Endodermal cell (in vitro differentiated cells): ENCODE measurements around the gene CHL1. TPM values are rescaled to one million over a fixed set of nuclear protein-coding genes. Genes with fewer than 3 reads are reported as not detected.

Experiments
- DNase-seq: peaks from one replicate; pipeline ENCODE4 v3.0.0-alpha.2; 2017
- H3K27ac ChIP-seq: 2 replicates; pipeline ENCODE4 v1.5.1; 2013; ENCODE audit warnings: mild to moderate bottlenecking, low read depth, low read length, moderate library complexity
- H3K27me3 ChIP-seq: 2 replicates; pipeline ENCODE4 v1.6.1; 2013; ENCODE audit warnings: mild to moderate bottlenecking, low read length, moderate library complexity; ENCODE audit not compliant: insufficient read depth, control insufficient read depth, poor library complexity, severe bottlenecking
- H3K36me3 ChIP-seq: 2 replicates; pipeline ENCODE4 v1.7.0; 2013; ENCODE audit warnings: mild to moderate bottlenecking, low read length, moderate library complexity; ENCODE audit not compliant: control insufficient read depth, insufficient read depth
- H3K4me1 ChIP-seq: one replicate; pipeline ENCODE4 v1.7.0; 2013; ENCODE audit warnings: low read length; ENCODE audit not compliant: control insufficient read depth, insufficient read depth
- H3K4me3 ChIP-seq: 2 replicates; pipeline ENCODE4 v1.5.1; 2013; ENCODE audit warnings: mild to moderate bottlenecking, low read length, moderate library complexity
- H3K9ac ChIP-seq: 2 replicates; pipeline ENCODE4 v1.6.1; 2013; ENCODE audit warnings: mild to moderate bottlenecking, low read length, moderate library complexity; ENCODE audit not compliant: poor library complexity, severe bottlenecking; ENCODE audit errors: extremely low read depth
- H3K9me3 ChIP-seq: 2 replicates; pipeline ENCODE4 v1.6.1; 2013; ENCODE audit warnings: mild to moderate bottlenecking, low read length, moderate library complexity; ENCODE audit not compliant: control insufficient read depth
- H3K27ac Mint-ChIP-seq: 2 replicates; pipeline ENCODE4 v1.8.0; 2020; ENCODE audit warnings: mixed read lengths
- H3K27me3 Mint-ChIP-seq: 2 replicates; pipeline ENCODE4 v1.8.0; 2021; ENCODE audit warnings: mild to moderate bottlenecking, mixed read lengths; ENCODE audit not compliant: insufficient read depth
- H3K36me3 Mint-ChIP-seq: 2 replicates; pipeline ENCODE4 v1.8.0; 2020; ENCODE audit warnings: low read depth, mixed read lengths
- H3K4me1 Mint-ChIP-seq: 2 replicates; pipeline ENCODE4 v1.8.0; 2020; ENCODE audit warnings: mixed read lengths
- H3K4me3 Mint-ChIP-seq: 2 replicates; pipeline ENCODE4 v1.8.0; 2020; ENCODE audit warnings: mild to moderate bottlenecking, moderate library complexity, mixed read lengths
- H3K9me3 Mint-ChIP-seq: 2 replicates; pipeline ENCODE4 v1.8.0; 2020; ENCODE audit warnings: mild to moderate bottlenecking, mixed read lengths
- WGBS, 2 experiments: methylation state at CpG; one replicate each; pipeline versions ENCODE4 v1.1.5 to v1.1.7; 2013; ENCODE audit warnings: missing lambda C conversion rate in 2 of 2, mixed read lengths in 1 of 2; ENCODE audit not compliant: insufficient coverage in 1 of 2, insufficient read length in 1 of 2; 5-methylcytosine and 5-hydroxymethylcytosine counted together
- total RNA-seq, 2 donors: library from RNA; stranded (reverse); fragmentation: NEBNext Ultra II Directional in 1 of 2; extraction: Animal tissue kit (Norgen Biotek cat#: 25700) in 1 of 2; gene quantifications; 2 replicates in 1 of 2; 3 replicates in 1 of 2; pipeline ENCODE4 v1.2.1, GENCODE V29; 2021
- TF ChIP-seq, protein P1 (sequence below): fragments of 200-600 bp; sonication (generic); conservative IDR thresholded peaks from 2 replicates; pipeline ENCODE4 v1.5.0; 2021; ENCODE audit warnings: antibody characterized with exemption, mild to moderate bottlenecking

CHL1 gene
- total RNA-seq, 2 donors from 2014 or later: 2.2 to 2.8 TPM

DNA sequence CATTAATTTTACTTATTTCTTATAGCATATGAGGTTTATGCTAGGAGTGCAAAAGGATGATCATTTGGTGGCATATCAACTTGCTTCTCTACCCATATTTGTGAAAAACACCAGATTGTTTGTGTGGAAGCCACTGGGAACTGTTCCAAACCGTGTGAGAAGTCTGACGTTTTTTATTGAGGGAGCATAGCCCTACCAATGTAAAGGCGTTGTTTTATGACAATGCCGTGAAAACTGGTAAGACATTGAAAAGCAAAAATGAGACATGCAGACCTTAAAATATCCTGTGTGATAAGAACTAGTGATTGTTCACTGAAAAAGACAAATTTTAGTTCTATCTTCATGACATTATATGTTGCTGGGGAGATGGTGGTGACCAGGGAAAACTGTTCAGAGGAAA is 87.8 kb downstream of the CHL1 start:
- H3K36me3 ChIP-seq: no peaks in the 10 kb centered on the region
- no peak for DNase-seq
- H3K27me3 ChIP-seq: no peaks in the 10 kb centered on the region
- no peak overlapping the region for H3K9ac ChIP-seq
- Mint-ChIP-seq H3K9me3 (no peaks in the 10 kb centered on the region), H3K27ac (no peak overlapping the region), H3K4me3 (no peak overlapping the region), H3K27me3 (peaks cover 8% of the 10 kb centered on the region), H3K36me3 (no peaks in the 10 kb centered on the region), H3K4me1 (peaks cover 6% of the 10 kb centered on the region)
- H3K27ac ChIP-seq: no peak overlapping the region
- 61 to 81% methylated on average over 4 of the region's 4 CpGs for WGBS, 2 experiments
- no peak overlapping the region for H3K4me3 ChIP-seq
- TF ChIP-seq, protein P1, sequence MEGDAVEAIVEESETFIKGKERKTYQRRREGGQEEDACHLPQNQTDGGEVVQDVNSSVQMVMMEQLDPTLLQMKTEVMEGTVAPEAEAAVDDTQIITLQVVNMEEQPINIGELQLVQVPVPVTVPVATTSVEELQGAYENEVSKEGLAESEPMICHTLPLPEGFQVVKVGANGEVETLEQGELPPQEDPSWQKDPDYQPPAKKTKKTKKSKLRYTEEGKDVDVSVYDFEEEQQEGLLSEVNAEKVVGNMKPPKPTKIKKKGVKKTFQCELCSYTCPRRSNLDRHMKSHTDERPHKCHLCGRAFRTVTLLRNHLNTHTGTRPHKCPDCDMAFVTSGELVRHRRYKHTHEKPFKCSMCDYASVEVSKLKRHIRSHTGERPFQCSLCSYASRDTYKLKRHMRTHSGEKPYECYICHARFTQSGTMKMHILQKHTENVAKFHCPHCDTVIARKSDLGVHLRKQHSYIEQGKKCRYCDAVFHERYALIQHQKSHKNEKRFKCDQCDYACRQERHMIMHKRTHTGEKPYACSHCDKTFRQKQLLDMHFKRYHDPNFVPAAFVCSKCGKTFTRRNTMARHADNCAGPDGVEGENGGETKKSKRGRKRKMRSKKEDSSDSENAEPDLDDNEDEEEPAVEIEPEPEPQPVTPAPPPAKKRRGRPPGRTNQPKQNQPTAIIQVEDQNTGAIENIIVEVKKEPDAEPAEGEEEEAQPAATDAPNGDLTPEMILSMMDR: no peak
- H3K4me1 ChIP-seq: no peaks in the 10 kb centered on the region
- peaks cover 64% of the 10 kb centered on the region for H3K9me3 ChIP-seq

DNA sequence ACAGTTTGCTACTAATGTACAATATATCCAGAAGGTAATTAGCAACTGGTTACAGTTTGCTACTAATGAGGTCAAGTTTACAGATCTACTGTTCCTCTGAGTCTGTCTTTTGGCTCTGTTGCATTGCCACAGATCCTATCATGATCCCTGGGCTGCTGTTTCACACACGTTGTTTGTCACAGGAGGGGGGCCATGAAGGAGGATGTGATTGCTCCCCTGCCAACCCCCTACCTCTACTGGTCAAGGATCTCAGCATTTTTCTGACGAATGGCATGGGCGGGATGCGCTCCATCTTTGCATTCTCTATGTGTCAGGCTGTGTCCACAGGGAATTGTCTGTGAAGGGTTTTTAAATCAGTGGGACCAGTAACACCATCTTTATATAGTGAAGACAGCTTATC is 91.9 kb downstream of the CHL1 start:
- no peaks in the 10 kb centered on the region for H3K9me3 Mint-ChIP-seq
- no peaks in the 10 kb centered on the region for H3K36me3 ChIP-seq
- H3K27me3 ChIP-seq: no peaks in the 10 kb centered on the region
- no peaks in the 10 kb centered on the region for H3K36me3 Mint-ChIP-seq
- H3K4me3 ChIP-seq: no peak overlapping the region
- DNase-seq: peak; percentile 74
- no peak overlapping the region for H3K9ac ChIP-seq
- peaks cover 58% of the 10 kb centered on the region for H3K9me3 ChIP-seq
- no peaks in the 10 kb centered on the region for H3K4me1 ChIP-seq
- H3K4me3 Mint-ChIP-seq: peak overlapping the region; percentile 15
- TF ChIP-seq, protein P1: no peak
- 76% methylated on average over 4 of the region's 4 CpGs; no CpG with 5 or more reads in 1 of the 2 experiments for WGBS, 2 experiments
- H3K4me1 Mint-ChIP-seq: peaks cover 6% of the 10 kb centered on the region
- no peak overlapping the region for H3K27ac ChIP-seq
- no peak overlapping the region for H3K27ac Mint-ChIP-seq
- peaks cover 11% of the 10 kb centered on the region for H3K27me3 Mint-ChIP-seq

DNA sequence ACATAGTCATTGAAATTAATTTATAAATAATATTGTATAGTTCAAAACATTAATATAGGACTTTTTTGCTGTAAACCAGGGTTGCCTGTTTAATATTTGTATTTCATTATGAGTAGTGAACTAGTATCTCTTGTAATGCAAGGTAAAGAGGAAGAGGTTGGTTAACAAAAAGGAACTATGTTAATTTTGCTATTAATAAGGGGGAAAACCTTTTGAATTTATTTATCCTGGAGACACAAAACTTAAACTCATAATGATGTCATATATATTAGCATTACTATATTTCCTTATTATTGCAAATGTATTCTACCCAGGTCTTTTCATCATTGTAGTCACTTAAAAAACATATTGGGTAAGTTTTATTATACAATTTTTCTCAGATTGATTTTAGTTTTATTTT is 94.5 kb downstream of the CHL1 start:
- no peaks in the 10 kb centered on the region for H3K36me3 ChIP-seq
- peaks cover 10% of the 10 kb centered on the region for H3K4me1 Mint-ChIP-seq
- no peaks in the 10 kb centered on the region for H3K4me1 ChIP-seq
- no peaks in the 10 kb centered on the region for H3K36me3 Mint-ChIP-seq
- H3K4me3 Mint-ChIP-seq: no peak overlapping the region
- TF ChIP-seq, protein P1: no peak
- H3K9me3 Mint-ChIP-seq: no peaks in the 10 kb centered on the region
- H3K9me3 ChIP-seq: peaks cover 56% of the 10 kb centered on the region
- H3K9ac ChIP-seq: no peak overlapping the region
- DNase-seq: no peak
- no peak overlapping the region for H3K4me3 ChIP-seq
- no peak overlapping the region for H3K27ac ChIP-seq
- no peak overlapping the region for H3K27ac Mint-ChIP-seq
- no peaks in the 10 kb centered on the region for H3K27me3 ChIP-seq
- H3K27me3 Mint-ChIP-seq: peaks cover 19% of the 10 kb centered on the region
